Measurements from ENCODE around the gene NDOR1. TPM values are rescaled to one million over a fixed set of nuclear protein-coding genes. Genes with fewer than 3 reads are reported as not detected.

NDOR1 gene
- total RNA-seq (2014; rRNA removed; shearing (Covaris generic)) = 4.6 and 5.4 TPM in 2 replicates

DNA sequence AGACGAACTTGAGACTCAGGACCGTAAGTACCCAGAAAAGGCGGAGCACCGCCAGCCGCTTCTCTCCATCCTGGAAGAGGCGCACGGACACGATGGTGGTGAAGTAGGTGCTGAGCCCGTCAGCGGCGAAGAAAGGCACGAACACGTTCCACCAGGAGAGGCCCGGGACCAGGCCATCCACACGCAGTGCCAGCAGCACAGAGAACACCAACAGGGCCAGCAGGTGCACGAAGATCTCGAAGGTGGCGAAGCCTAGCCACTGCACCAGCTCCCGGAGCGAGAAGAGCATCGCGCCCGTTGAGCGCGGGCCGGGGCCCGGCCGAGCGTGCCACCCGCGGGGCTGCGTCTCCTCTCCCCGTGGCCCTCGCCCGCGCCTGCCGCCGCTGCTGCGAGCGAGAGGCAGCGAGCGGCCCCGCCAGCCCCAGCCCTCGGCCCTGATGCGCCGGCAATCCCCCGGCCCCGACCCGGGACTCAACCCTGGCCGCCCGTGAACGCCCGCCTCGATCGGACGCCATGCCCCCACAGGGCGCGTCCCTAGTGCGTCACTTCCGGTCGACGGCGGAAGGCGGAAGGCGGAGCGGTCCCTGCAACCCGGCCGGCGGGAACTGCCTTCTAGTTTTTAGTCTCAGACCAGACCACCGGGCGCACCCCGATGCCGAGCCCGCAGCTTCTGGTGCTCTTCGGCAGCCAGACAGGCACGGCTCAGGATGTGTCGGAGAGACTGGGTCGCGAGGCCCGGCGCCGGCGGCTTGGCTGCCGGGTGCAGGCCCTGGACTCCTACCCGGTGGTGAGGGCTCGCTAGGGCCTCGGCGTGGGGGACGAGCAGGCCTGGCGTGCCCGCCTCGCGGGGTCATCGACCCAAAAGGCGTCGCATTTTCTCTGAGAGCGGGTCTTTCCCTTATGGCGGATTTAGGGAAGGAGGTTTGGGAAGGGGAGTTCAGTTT is at the start of gene NDOR1, which contains the start of gene TMEM203:
Gene NDOR1, plus strand, starts transcription at position 575 of the 944 bp plus-strand sequence. Its CDS starts 78 bp downstream, at position 653.
Gene TMEM203, minus strand, starts transcription at position 523 of the 944 bp plus-strand sequence. Its CDS starts 234 bp downstream, at position 289.
- peak; percentile 78 for DNase-seq (ENCODE audit: low read depth)

- peak; percentile 26 for DNase-seq (ENCODE audit: low read depth)
These were observed 48.7 kb upstream of the NDOR1 start for GRCh38 chr9:137156567-137157375.

GRCh38 chr9:137157618-137158415 is 47.7 kb upstream of the NDOR1 start:
- DNase-seq (ENCODE audit: low read depth) = peak; percentile 23

DNA sequence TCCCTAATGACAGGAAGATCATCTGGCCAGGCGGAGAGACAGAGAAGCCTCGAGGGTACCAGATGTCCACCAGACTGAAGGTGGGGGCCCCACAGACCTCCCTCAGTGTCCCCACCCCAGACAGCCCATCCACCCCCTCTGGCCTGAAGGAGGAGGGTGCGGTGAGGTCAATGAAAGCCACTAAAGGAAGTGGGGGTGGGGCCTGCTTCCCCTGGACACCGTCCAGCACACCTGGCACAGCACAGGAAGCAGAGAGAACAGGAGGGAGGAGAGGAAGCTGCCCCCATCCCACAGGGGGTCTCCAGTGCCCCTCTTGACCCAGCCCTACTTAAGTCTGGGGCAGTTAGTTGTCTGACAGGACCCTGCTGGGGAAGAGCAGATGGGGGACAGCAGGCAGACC is 46.9 kb upstream of the NDOR1 start:
- DNase-seq (ENCODE audit: low read depth) = no peak

- DNase-seq (ENCODE audit: low read depth) = no peak
These were observed 46.1 kb upstream of the NDOR1 start for GRCh38 chr9:137159105-137160053.

GRCh38 chr9:137160054-137160425 is 45.5 kb upstream of the NDOR1 start:
- no peak for DNase-seq (ENCODE audit: low read depth)

GRCh38 chr9:137160716-137161557 is 44.6 kb upstream of the NDOR1 start:
- no peak for DNase-seq (ENCODE audit: low read depth)

DNA sequence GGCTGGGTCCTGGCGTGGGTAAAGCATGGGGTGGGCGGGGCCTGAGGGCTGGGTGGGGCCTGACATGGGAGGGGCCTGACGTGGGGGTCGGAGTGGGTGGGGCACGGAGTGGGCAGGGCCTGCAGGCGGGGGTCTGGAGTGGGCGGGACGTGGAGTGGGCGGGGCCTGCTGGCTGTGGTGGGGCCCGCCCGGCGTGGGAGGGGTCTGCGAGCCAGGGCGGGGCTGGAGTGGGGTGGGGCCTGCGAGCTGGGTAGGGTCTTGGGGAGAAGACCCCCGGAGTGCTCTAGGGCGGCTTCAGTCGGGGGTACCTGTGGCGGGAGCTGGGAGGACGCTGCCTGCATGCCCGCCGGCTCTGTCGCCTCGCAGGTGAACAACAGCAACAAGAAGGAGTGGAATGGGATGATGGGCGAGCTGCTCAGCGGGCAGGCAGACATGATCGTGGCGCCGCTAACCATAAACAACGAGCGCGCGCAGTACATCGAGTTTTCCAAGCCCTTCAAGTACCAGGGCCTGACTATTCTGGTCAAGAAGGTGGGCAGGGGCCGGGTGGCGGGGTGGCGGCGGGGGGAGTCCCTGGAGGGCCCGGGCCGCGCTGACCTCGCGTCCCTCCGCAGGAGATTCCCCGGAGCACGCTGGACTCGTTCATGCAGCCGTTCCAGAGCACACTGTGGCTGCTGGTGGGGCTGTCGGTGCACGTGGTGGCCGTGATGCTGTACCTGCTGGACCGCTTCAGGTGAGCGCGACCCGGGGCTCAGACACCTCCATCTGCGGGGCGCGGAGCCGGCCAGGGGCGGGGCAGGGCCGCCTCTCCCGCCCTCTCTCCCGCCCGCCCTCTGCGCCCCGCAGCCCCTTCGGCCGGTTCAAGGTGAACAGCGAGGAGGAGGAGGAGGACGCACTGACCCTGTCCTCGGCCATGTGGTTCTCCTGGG is 43.7 kb upstream of the NDOR1 start:
- no peak for DNase-seq (ENCODE audit: low read depth)

GRCh38 chr9:137162505-137163364 is 42.8 kb upstream of the NDOR1 start:
- no peak for DNase-seq (ENCODE audit: low read depth)

DNA sequence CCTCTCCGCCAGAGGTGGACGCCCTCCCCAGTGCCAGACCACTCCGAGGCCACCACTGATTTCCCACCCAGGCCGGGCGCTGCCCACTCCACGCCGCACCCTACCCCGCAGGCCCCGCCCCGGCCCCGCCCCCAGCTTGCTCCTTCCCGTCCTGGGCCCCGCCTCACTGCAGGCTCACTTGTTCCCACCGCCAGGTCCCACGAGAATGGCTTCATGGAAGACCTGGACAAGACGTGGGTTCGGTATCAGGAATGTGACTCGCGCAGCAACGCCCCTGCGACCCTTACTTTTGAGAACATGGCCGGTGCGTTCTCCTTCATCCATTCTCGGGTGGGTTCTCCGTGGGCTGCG is 42.2 kb upstream of the NDOR1 start:
- DNase-seq (ENCODE audit: low read depth) = peak; percentile 31

DNA sequence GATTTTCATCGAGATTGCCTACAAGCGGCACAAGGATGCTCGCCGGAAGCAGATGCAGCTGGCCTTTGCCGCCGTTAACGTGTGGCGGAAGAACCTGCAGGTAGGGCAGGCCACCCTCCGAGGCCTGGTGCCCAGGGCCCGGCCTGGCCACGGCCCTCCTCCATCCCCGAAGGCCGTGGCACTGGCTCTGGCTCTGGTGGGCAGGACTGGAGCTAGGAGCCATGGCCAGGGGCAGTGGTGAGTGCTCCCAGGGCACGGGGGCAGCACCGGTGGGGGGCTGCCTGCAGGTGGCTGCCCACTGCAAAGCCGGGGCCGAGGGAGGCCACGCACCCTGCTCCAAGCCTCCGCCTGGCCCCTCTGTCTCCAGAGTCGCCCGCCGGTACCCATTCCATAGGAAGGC is 41.7 kb upstream of the NDOR1 start:
- DNase-seq (ENCODE audit: low read depth) = no peak

DNA sequence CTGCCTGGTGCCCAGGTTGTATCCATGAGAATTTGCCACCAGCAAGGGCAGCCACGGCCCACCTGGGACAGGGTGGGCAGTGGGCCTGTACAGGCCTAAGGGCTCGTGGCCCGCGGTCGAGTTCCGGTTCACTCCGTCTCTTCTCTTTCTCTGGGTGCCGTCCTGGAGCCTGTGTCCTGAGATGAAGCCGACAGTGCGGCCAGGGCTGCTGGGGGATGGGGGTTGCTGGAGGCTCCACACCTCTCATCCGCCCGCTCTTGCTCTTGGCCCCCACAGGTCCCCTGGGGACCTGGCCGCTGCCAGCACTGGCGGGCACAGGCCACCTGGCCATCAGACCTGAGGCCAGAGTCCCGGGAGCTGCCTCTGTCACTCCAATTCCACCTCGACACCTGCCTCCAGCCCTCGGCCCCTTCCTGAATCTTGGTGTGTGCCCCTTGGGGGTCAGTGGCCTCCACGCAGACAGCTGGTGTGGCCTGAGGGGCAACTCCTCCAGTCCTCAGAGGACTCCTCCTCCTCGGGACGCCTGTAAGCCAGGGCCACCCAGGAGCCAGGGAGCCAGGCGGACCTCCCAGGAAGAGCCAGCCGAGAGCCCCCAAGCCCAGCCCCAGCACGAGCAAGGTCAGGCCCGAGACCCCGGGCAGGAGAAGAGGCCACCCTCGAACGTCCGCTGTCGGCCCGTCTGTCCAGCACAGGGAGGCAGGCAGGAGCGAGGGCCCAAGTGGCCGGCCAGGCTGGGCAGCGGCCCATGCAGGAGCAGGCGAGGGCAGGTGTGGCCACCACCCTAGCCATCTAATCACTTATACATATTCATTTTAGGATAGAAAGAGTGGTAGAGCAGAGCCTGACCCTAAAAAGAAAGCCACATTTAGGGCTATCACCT is 40.9 kb upstream of the NDOR1 start:
- no peak for DNase-seq (ENCODE audit: low read depth)

- no peak for DNase-seq (ENCODE audit: low read depth)
These were observed 40.2 kb upstream of the NDOR1 start for GRCh38 chr9:137165250-137165836.

GRCh38 chr9:137166380-137167229 is 38.9 kb upstream of the NDOR1 start:
- no peak for DNase-seq (ENCODE audit: low read depth)

DNA sequence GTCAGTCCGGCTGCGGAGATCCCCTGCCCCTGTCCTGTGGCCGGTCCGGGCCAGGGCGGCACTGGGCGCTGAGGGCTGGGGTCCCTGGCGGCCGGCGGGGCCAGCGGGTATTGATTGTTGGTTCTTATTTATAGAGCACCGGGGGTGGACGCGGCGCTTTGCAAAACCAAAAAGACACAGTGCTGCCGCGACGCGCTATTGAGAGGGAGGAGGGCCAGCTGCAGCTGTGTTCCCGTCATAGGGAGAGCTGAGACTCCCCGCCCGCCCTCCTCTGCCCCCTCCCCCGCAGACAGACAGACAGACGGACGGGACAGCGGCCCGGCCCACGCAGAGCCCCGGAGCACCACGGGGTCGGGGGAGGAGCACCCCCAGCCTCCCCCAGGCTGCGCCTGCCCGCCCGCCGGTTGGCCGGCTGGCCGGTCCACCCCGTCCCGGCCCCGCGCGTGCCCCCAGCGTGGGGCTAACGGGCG is 38.2 kb upstream of the NDOR1 start:
- no peak for DNase-seq (ENCODE audit: low read depth)

Data from RPMI7951 (cell line).